Measurements from ENCODE around the gene EID2.

- TF ChIP-seq, protein P1, sequence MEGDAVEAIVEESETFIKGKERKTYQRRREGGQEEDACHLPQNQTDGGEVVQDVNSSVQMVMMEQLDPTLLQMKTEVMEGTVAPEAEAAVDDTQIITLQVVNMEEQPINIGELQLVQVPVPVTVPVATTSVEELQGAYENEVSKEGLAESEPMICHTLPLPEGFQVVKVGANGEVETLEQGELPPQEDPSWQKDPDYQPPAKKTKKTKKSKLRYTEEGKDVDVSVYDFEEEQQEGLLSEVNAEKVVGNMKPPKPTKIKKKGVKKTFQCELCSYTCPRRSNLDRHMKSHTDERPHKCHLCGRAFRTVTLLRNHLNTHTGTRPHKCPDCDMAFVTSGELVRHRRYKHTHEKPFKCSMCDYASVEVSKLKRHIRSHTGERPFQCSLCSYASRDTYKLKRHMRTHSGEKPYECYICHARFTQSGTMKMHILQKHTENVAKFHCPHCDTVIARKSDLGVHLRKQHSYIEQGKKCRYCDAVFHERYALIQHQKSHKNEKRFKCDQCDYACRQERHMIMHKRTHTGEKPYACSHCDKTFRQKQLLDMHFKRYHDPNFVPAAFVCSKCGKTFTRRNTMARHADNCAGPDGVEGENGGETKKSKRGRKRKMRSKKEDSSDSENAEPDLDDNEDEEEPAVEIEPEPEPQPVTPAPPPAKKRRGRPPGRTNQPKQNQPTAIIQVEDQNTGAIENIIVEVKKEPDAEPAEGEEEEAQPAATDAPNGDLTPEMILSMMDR (IDR thresholded peaks at IDR 0.05 in 2 of 3, conservative IDR thresholded peaks at IDR 0.05 in 1 of 3; ENCODE audit: control insufficient read depth in 2 of 3, extremely low read depth in 1 of 3, insufficient read depth in 1 of 3, low read depth in 3 of 3, low read length in 3 of 3): no peak
- TF ChIP-seq SP1 (IDR thresholded peaks at IDR 0.05; ENCODE audit: low read depth, low read length) (no peak), USF2 (IDR thresholded peaks at IDR 0.05; ENCODE audit: borderline replicate concordance, low read depth, low read length) (no peak)
- TF ChIP-seq, protein P2, sequence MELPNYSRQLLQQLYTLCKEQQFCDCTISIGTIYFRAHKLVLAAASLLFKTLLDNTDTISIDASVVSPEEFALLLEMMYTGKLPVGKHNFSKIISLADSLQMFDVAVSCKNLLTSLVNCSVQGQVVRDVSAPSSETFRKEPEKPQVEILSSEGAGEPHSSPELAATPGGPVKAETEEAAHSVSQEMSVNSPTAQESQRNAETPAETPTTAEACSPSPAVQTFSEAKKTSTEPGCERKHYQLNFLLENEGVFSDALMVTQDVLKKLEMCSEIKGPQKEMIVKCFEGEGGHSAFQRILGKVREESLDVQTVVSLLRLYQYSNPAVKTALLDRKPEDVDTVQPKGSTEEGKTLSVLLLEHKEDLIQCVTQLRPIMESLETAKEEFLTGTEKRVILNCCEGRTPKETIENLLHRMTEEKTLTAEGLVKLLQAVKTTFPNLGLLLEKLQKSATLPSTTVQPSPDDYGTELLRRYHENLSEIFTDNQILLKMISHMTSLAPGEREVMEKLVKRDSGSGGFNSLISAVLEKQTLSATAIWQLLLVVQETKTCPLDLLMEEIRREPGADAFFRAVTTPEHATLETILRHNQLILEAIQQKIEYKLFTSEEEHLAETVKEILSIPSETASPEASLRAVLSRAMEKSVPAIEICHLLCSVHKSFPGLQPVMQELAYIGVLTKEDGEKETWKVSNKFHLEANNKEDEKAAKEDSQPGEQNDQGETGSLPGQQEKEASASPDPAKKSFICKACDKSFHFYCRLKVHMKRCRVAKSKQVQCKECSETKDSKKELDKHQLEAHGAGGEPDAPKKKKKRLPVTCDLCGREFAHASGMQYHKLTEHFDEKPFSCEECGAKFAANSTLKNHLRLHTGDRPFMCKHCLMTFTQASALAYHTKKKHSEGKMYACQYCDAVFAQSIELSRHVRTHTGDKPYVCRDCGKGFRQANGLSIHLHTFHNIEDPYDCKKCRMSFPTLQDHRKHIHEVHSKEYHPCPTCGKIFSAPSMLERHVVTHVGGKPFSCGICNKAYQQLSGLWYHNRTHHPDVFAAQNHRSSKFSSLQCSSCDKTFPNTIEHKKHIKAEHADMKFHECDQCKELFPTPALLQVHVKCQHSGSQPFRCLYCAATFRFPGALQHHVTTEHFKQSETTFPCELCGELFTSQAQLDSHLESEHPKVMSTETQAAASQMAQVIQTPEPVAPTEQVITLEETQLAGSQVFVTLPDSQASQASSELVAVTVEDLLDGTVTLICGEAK (IDR thresholded peaks at IDR 0.05; ENCODE audit: borderline replicate concordance): no peak
Observed at GRCh38 chr19:39518458-39518857, 21.5 kb downstream of the EID2 start.

Measured in GM12878 (cell line).